Activated CD4-positive, alpha-beta T cell treated with anti-CD3 and anti-CD28 coated beads, Interleukin-2, amount 50 U/mL, for 4 hours (primary cell): Measurements from ENCODE around the gene NTMT1.
A peak's percentile ranks its signal among the peaks of the same experiment; 100 is the strongest.
"Not testable (repeated sequence)": the region's sequence is repeated elsewhere in the genome, so short reads cannot be mapped to it uniquely, and the experiment has no call there.

ENCODE experiments used
- DNase-seq, 2 experiments: peaks; one replicate each; pipeline ENCODE4 v3.0.0-alpha.2; 2020

Gene NTMT1

GRCh38 chr9:129655696-129656095 is 29.7 kb downstream of the NTMT1 start:
- DNase-seq, result no peak

- no peak for DNase-seq
These were observed 30.9 kb downstream of the NTMT1 start for GRCh38 chr9:129656795-129657390.

- no peak for DNase-seq
These were observed 35.1 kb downstream of the NTMT1 start for GRCh38 chr9:129661029-129661428.

- DNase-seq, result not testable (repeated sequence)
These were observed 36.3 kb downstream of the NTMT1 start for GRCh38 chr9:129662239-129662638.

- no peak for DNase-seq
These were observed 38.9 kb downstream of the NTMT1 start for GRCh38 chr9:129664746-129665388.

- DNase-seq, result peak; percentile 20
These were observed 39.4 kb downstream of the NTMT1 start, which contains the start of gene PRRX2 for GRCh38 chr9:129665389-129665775. TSS of gene PRRX2 (plus strand) at chr9:129665647. CDS start at chr9:129665868, 221 bp downstream.

- no peak for DNase-seq
These were observed 40.0 kb downstream of the NTMT1 start for GRCh38 chr9:129665814-129666520.

GRCh38 chr9:129666575-129666974 is 40.6 kb downstream of the NTMT1 start:
- no peak for DNase-seq

- DNase-seq, result no peak
These were observed 41.4 kb downstream of the NTMT1 start for GRCh38 chr9:129667378-129667777.

GRCh38 chr9:129667850-129668249 is 41.9 kb downstream of the NTMT1 start:
- no peak for DNase-seq

GRCh38 chr9:129669141-129669718 is 43.3 kb downstream of the NTMT1 start:
- no peak for DNase-seq

GRCh38 chr9:129669946-129670345 is 44.0 kb downstream of the NTMT1 start:
- DNase-seq, result no peak

GRCh38 chr9:129671065-129671464 is 45.1 kb downstream of the NTMT1 start:
- DNase-seq, result no peak

- DNase-seq, result peak in 1 of 2 experiments; percentile 8
These were observed 45.6 kb downstream of the NTMT1 start for GRCh38 chr9:129671519-129671918.

- no peak for DNase-seq
These were observed 46.7 kb downstream of the NTMT1 start for GRCh38 chr9:129672702-129673101.

- no peak for DNase-seq
These were observed 47.6 kb downstream of the NTMT1 start for GRCh38 chr9:129673602-129674001.

- no peak for DNase-seq
These were observed 48.3 kb downstream of the NTMT1 start for GRCh38 chr9:129674229-129674628.

GRCh38 chr9:129675620-129676019 is 49.7 kb downstream of the NTMT1 start:
- no peak for DNase-seq

GRCh38 chr9:129676287-129676686 is 50.3 kb downstream of the NTMT1 start:
- no peak for DNase-seq

GRCh38 chr9:129676975-129677374 is 51.0 kb downstream of the NTMT1 start:
- DNase-seq, result no peak

GRCh38 chr9:129677456-129677855 is 51.5 kb downstream of the NTMT1 start:
- DNase-seq, result no peak

- DNase-seq, result no peak
These were observed 52.9 kb downstream of the NTMT1 start for GRCh38 chr9:129678844-129679243.

- no peak for DNase-seq
These were observed 53.6 kb downstream of the NTMT1 start for GRCh38 chr9:129679537-129679936.

GRCh38 chr9:129681924-129682323 is 56.0 kb downstream of the NTMT1 start:
- no peak for DNase-seq
